ENCODE data around the gene ACTL6B.

Gene ACTL6B

DNA sequence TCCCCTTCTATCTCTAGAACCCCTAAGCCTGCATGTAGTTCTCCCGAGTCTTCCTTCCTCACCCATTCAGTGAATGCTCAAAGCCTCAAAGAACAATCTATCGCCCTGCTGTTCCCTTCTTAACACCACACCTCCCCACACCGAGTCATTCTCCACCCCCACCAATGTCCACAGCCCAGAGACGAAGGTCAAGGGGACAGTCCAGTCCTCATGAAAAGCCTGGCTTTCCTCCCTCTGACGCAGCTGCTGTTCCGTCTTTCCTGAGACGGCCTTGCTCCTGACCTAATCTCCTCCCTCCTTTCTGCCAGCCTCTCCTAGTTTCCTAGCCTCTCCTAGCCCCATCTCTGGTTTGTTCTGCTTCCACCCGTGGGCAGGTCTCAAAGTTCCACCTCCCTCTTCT lies 34.7 kb downstream of the ACTL6B start:
- Histone ChIP-seq H3K36me3 (ENCODE audit: control insufficient read depth, insufficient read depth, low read length) (no peaks in the 10 kb centered on the region), H3K4me1 (ENCODE audit: control insufficient read depth, insufficient read depth, low read length) (no peaks in the 10 kb centered on the region), H3K27me3 (ENCODE audit: control insufficient read depth, insufficient read depth, low read length) (no peaks in the 10 kb centered on the region), H3K9ac (ENCODE audit: low read length) (no peak overlapping the region), H3K4me3 (ENCODE audit: low read length) (no peak overlapping the region), H3K27ac (ENCODE audit: low read depth, low read length) (no peak overlapping the region)

DNA sequence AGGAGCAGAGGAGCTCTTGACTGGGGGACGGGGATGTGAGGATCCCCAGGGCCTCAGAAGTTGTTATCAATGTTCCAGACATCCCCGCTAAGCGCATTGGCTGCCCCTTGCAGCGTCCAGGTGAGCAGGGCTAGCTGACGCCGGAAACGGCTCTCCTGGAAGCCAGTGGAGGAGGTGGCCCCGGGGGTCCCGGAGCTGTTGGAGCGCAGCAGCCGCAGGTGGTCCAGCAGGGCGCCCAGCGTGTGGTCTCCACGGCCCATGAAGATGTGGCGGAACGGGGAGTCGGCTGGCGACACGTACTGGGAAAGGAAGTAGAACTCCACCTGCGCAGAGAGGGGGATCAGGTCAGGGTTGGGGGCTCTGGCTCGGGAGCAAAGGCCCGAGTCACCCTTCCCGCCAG lies 35.4 kb downstream of the ACTL6B start:
- Histone ChIP-seq H3K9ac (ENCODE audit: low read length) (no peak overlapping the region), H3K4me1 (ENCODE audit: control insufficient read depth, insufficient read depth, low read length) (no peaks in the 10 kb centered on the region), H3K27me3 (ENCODE audit: control insufficient read depth, insufficient read depth, low read length) (no peaks in the 10 kb centered on the region), H3K4me3 (ENCODE audit: low read length) (no peak overlapping the region), H3K36me3 (ENCODE audit: control insufficient read depth, insufficient read depth, low read length) (no peaks in the 10 kb centered on the region), H3K27ac (ENCODE audit: low read depth, low read length) (no peak overlapping the region)

DNA sequence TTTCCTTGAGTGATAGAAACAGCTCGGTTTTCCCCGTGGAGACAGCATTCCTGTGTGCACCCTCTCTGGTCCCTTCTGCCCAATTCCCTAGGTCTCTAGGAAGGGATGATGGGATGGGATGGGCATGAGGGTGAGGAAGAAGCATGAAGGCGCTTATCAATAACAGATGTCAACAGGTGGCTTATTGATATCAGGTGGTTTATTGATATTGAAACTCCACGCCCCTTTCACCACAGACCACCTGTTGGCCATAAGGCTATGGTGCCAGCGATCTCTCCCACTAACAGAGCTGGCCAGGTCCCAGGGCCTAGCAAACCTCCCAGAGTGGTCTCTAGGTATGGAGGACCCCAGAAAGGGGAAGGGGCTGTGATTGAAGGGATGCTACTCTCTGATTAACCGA lies 36.0 kb downstream of the ACTL6B start:
- Histone ChIP-seq H3K4me3 (ENCODE audit: low read length) (no peak overlapping the region), H3K27ac (ENCODE audit: low read depth, low read length) (no peak overlapping the region), H3K36me3 (ENCODE audit: control insufficient read depth, insufficient read depth, low read length) (no peaks in the 10 kb centered on the region), H3K9ac (ENCODE audit: low read length) (no peak overlapping the region), H3K4me1 (ENCODE audit: control insufficient read depth, insufficient read depth, low read length) (no peaks in the 10 kb centered on the region), H3K27me3 (ENCODE audit: control insufficient read depth, insufficient read depth, low read length) (no peaks in the 10 kb centered on the region)

DNA sequence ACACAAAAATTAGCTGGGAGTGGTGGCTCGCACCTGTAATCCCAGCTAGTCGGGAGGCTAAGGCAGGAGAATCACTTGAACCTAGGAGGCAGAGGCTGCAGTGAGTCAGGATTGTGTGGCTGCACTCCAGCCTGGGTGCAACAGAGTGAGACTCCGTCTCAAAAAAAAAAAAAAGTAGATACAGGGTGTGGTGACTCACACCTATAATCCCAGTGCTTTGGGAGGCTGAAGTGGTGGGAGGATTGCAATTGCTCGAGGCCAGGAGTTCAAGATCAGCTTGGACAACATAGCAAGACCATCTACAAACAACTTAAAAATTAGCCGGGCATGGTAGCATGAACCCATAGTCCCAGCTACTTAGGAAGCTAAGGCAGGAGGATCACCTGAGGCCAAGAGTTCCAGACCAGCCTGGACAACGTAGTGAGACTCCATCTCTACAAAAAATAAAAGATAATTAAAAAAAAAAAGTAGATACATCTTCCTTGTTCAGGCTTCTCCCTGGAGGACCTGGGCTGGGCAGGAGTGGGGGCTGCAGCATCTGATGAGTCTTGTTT lies 41.9 kb downstream of the ACTL6B start:
- H3K9ac ChIP-seq (ENCODE audit: low read length), result no peak overlapping the region
- H3K27ac ChIP-seq (ENCODE audit: low read depth, low read length), result no peak overlapping the region
- H3K4me1 ChIP-seq (ENCODE audit: control insufficient read depth, insufficient read depth, low read length), result peaks cover 4% of the 10 kb centered on the region
- H3K27me3 ChIP-seq (ENCODE audit: control insufficient read depth, insufficient read depth, low read length), result no peaks in the 10 kb centered on the region
- H3K4me3 ChIP-seq (ENCODE audit: low read length), result no peak overlapping the region
- H3K36me3 ChIP-seq (ENCODE audit: control insufficient read depth, insufficient read depth, low read length), result no peaks in the 10 kb centered on the region

DNA sequence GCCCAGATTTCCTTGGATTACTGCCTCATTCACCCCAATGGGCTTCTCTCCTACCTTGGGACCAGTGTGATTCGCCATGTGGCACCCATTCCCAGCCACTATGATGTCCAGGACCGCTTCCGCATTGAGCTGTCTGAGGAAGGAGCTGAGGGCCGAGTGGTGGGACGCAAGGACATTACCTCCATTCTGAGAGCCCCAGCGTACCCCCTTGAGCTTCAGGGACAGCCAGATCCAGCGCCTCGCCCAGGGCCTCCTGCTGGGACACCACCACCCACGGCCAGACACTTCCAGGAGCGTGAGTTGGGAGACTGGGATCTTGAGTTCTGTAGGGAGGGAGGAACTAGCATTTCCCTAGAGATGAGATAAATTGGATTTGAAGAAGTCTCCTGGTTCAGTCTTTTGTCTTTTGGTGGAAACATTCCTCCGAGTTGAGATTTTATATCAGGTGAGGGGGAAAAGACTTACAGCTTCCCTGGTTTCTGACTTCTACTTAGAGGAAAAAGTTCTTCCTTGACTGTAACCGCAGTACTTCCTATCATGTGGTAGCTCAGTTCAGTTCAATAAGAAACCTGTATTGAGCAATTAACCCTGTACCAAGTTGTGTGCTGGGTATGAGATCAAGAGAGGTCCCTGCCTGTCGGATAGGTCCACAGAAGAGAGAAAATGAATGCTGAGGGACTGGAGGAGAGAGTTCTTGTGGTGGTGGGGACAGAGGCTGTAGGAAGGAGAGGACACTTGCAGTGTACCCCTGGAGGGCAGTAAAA lies 42.7 kb downstream of the ACTL6B start:
- no peak overlapping the region for H3K27ac ChIP-seq (ENCODE audit: low read depth, low read length)
- no peaks in the 10 kb centered on the region for H3K36me3 ChIP-seq (ENCODE audit: control insufficient read depth, insufficient read depth, low read length)
- no peaks in the 10 kb centered on the region for H3K27me3 ChIP-seq (ENCODE audit: control insufficient read depth, insufficient read depth, low read length)
- H3K9ac ChIP-seq (ENCODE audit: low read length), result no peak overlapping the region
- H3K4me1 ChIP-seq (ENCODE audit: control insufficient read depth, insufficient read depth, low read length), result peaks cover 4% of the 10 kb centered on the region
- peak overlapping the region; percentile 71 for H3K4me3 ChIP-seq (ENCODE audit: low read length)

DNA sequence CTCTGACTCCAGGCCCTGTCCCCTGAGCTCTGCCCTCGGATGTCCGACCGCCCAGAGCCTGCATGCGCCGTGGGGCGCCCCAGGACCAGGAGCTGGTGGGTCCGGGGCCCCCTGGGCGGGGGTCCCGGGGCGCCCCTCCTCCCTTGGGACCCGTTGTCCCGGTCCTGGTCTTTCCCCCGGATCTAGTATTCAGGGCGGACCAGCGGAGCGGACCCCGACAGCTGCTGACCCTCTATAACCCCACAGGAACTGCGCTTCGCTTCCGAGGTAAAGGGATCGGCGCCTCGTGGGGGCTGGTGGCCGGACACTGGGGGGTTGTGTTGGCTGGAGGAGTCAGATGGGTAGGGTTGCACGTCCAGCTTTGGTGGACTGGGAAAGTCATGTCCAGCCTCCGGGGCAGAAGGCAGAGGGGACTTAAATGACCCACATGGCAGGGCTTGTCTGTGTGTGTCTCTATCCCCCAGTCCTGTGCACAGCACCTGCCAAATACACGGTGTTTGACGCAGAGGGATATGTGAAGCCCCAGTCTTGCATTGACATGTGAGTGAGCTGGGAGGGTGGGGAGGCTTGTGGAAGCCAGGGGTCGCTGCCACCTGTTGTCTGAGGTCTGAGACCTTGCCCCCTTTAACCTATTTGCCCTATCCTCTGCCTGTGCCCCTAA lies 43.4 kb downstream of the ACTL6B start:
- Histone ChIP-seq H3K27ac (ENCODE audit: low read depth, low read length) (no peak overlapping the region), H3K4me1 (ENCODE audit: control insufficient read depth, insufficient read depth, low read length) (peaks cover 4% of the 10 kb centered on the region), H3K27me3 (ENCODE audit: control insufficient read depth, insufficient read depth, low read length) (no peaks in the 10 kb centered on the region), H3K36me3 (ENCODE audit: control insufficient read depth, insufficient read depth, low read length) (no peaks in the 10 kb centered on the region), H3K9ac (ENCODE audit: low read length) (peak overlapping the region; percentile 1), H3K4me3 (ENCODE audit: low read length) (peak overlapping the region; percentile 71)

DNA sequence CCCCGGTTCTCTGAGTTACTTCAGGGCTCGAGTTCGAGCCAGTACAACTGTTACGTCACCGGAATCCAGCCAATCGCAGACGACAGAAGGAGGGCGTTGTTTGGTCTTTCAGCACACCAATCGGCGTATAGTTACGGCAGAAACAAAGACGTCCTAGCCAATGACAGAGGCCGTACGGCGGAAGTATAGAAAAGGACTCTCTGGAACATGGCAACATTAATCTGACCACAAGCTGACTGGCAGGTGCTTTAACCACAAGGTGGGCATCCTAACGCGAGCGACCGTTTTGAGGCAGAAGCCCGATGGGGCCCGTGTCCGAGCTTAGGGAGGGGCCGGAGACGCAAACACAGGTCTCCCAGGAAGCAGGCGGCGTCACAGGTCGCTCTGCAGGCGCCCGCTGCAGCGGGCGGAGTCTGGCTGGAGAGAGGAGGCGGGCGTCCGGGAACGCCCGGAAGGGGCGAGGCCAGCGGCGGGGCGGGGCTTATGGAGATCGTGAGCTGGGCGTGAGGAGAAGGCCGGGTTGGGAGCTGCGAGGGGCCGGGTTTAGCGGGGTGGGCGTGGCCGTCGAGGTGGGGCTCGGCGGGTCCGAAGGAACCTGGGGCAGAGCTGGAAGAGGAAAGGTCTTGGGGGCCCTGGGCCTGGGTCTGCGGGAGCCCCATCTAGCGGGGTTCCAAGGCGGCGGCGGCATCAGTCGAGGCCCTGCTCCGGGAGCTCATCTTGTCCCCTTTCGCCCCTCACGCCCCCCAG lies 44.1 kb downstream of the ACTL6B start, which contains the start of gene MOSPD3:
MOSPD3 (plus strand) TSS at position 558 of the 747 bp plus-strand sequence. CDS start 252 bp downstream, outside the sequence.
- peak within 1 kb of the TSS; percentile 76 for H3K4me3 ChIP-seq (ENCODE audit: low read length)
- H3K27me3 ChIP-seq (ENCODE audit: control insufficient read depth, insufficient read depth, low read length), result no peaks in the 10 kb centered on the region
- H3K4me1 ChIP-seq (ENCODE audit: control insufficient read depth, insufficient read depth, low read length), result peaks cover 4% of the 10 kb centered on the region
- peak within 1 kb of the TSS; percentile 19 for H3K9ac ChIP-seq (ENCODE audit: low read length)
- H3K27ac ChIP-seq (ENCODE audit: low read depth, low read length), result peak within 1 kb of the TSS; percentile 91
- H3K36me3 ChIP-seq (ENCODE audit: control insufficient read depth, insufficient read depth, low read length), result no peaks in the 10 kb centered on the region

DNA sequence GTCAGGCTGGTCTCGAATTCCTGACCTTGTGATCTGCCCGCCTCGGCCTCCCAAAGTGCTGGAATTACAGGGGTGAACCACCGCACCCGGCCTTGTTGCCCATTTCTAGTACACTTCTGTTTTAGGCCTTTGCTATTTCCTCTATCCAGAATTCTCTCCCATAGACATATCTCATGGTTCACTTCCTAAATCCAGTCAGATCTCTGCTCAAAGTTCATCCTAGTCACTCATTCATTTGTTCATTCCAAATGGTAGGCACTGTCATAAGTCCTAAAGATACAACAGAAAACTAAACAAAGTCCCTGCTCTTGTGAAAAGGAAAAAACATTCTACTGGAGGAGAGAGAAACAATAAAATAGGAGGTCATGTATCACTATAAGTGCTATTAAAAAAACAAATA lies 46.3 kb downstream of the ACTL6B start:
- Histone ChIP-seq H3K4me3 (ENCODE audit: low read length) (no peak overlapping the region), H3K9ac (ENCODE audit: low read length) (no peak overlapping the region), H3K4me1 (ENCODE audit: control insufficient read depth, insufficient read depth, low read length) (peaks cover 4% of the 10 kb centered on the region), H3K27me3 (ENCODE audit: control insufficient read depth, insufficient read depth, low read length) (no peaks in the 10 kb centered on the region), H3K36me3 (ENCODE audit: control insufficient read depth, insufficient read depth, low read length) (no peaks in the 10 kb centered on the region), H3K27ac (ENCODE audit: low read depth, low read length) (no peak overlapping the region)

DNA sequence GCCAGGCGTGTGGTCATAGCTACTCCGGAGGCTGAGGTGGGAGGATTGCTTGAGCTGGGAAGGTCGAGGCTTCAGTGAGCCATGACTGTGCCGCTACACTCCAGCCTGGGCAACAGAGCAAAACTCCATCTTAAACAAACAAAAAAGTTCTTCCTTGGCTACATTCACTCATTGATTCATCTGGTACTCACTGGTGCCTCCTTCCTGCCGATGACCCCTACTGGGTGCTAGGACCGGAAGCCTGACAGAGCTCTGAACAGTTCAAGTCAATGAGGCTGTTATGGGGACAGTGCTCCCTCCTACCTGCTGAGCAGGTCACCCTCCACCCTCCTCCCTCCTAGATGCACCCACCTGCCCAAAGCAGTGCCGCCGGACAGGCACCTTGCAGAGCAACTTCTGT lies 49.1 kb downstream of the ACTL6B start:
- Histone ChIP-seq H3K4me1 (ENCODE audit: control insufficient read depth, insufficient read depth, low read length) (peaks cover 2% of the 10 kb centered on the region), H3K27ac (ENCODE audit: low read depth, low read length) (no peak overlapping the region), H3K9ac (ENCODE audit: low read length) (no peak overlapping the region), H3K4me3 (ENCODE audit: low read length) (no peak overlapping the region), H3K36me3 (ENCODE audit: control insufficient read depth, insufficient read depth, low read length) (no peaks in the 10 kb centered on the region), H3K27me3 (ENCODE audit: control insufficient read depth, insufficient read depth, low read length) (no peaks in the 10 kb centered on the region)

DNA sequence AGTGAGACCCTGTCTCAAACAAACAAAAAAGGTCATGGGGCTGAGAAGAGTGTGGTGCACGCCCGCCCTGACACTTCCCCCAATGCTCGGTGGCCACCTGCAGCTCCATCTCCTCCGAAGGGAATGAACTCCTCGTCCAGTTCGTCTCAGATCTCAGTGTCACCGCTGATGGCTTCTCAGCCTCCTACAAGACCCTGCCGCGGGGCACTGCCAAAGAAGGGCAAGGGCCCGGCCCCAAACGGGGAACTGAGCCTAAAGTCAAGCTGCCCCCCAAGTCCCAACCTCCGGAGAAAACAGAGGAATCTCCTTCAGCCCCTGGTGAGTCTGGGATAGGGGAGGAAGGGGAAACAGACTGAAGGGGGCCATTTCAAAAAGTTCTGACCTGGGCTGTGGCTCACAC lies 49.9 kb downstream of the ACTL6B start:
- H3K27ac ChIP-seq (ENCODE audit: low read depth, low read length), result no peak overlapping the region
- H3K4me1 ChIP-seq (ENCODE audit: control insufficient read depth, insufficient read depth, low read length), result peaks cover 2% of the 10 kb centered on the region
- H3K4me3 ChIP-seq (ENCODE audit: low read length), result no peak overlapping the region
- H3K9ac ChIP-seq (ENCODE audit: low read length), result no peak overlapping the region
- no peaks in the 10 kb centered on the region for H3K27me3 ChIP-seq (ENCODE audit: control insufficient read depth, insufficient read depth, low read length)
- H3K36me3 ChIP-seq (ENCODE audit: control insufficient read depth, insufficient read depth, low read length), result no peaks in the 10 kb centered on the region

DNA sequence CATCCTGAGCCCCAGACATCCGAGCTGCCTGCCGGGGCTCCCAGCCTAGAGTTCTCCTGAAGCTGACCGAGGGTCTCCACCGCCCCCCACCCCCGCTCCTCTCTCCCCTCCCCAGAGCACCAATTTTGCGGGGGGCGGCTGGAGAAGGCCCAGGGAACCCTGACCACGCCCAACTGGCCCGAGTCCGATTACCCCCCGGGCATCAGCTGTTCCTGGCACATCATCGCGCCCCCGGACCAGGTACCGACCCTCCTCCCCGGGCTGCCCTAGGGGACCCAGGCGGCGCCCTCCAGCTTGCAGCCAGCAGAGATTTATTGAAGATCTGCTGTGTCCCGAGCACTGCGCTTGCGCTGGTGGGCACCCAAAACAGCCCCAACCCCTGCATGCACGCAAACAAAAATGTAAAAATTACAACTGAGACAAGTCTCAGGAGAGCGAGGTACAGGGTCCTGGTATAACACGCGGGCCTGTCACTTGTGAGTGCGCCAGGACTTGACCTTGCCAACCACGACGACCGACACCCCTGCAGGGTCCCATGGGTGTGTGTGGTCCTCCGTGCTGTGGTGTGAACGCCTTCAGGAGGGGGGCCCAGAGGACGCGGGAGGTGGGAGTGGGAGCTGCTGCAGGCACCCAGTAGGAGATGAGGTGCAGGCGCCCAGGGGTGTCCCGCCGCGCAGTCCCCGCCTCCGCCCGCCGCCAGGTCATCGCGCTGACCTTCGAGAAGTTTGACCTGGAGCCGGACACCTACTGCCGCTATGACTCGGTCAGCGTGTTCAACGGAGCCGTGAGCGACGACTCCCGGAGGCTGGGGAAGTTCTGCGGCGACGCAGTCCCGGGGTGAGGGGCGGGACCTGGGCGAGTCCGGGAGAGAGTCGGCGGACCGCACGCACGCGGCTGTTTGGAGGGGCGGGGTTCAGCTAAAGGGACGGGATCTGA lies 51.0 kb downstream of the ACTL6B start:
- Histone ChIP-seq H3K9ac (ENCODE audit: low read length) (no peak overlapping the region), H3K4me1 (ENCODE audit: control insufficient read depth, insufficient read depth, low read length) (peaks cover 2% of the 10 kb centered on the region), H3K27ac (ENCODE audit: low read depth, low read length) (no peak overlapping the region), H3K4me3 (ENCODE audit: low read length) (peak overlapping the region; percentile 59), H3K36me3 (ENCODE audit: control insufficient read depth, insufficient read depth, low read length) (no peaks in the 10 kb centered on the region), H3K27me3 (ENCODE audit: control insufficient read depth, insufficient read depth, low read length) (no peaks in the 10 kb centered on the region)

Measured in rectal smooth muscle tissue (tissue), 1 donor.